HL-60 (cell line): Measurements from ENCODE around the gene PDE4A.
"Not testable (repeated sequence)": the region's sequence is repeated elsewhere in the genome, so short reads cannot be mapped to it uniquely, and the experiment has no call there.

Source experiments
- DNase-seq, 2 experiments: peaks; one replicate each; pipeline ENCODE4 v3.0.0-alpha.2; 2010 to 2020; ENCODE audit warnings: low read depth in 1 of 2, low spot score in 1 of 2
- H3K27ac ChIP-seq: fragments of 250-450 bp; sonication (Bioruptor Pico); replicated peaks from 2 replicates; pipeline ENCODE4 v1.5.1; 2020; ENCODE audit warnings: mild to moderate bottlenecking, moderate library complexity
- H3K27me3 ChIP-seq: fragments of 250-450 bp; sonication (Bioruptor Pico); 2 replicates; pipeline ENCODE4 v1.5.1; 2021; ENCODE audit warnings: mild to moderate bottlenecking, moderate library complexity; ENCODE audit not compliant: insufficient read depth, poor library complexity, severe bottlenecking
- H3K4me3 ChIP-seq: replicated peaks from 2 replicates; pipeline ENCODE4 v1.5.1; 2011; ENCODE audit warnings: mild to moderate bottlenecking, control low read depth, low read length; ENCODE audit not compliant: insufficient read depth
- CTCF ChIP-seq: IDR thresholded peaks from one replicate; pipeline ENCODE4 v1.5.1; 2011; ENCODE audit warnings: low read length, control low read depth, inconsistent platforms; ENCODE audit not compliant: insufficient read depth
- GABPA ChIP-seq: IDR thresholded peaks from 2 replicates; pipeline ENCODE4 v1.6.1; 2012; ENCODE audit warnings: low read depth
- POLR2AphosphoS5 ChIP-seq: IDR thresholded peaks from 2 replicates; pipeline ENCODE4 v1.6.1; 2012; ENCODE audit warnings: low read depth
- REST ChIP-seq: IDR thresholded peaks from 2 replicates; pipeline ENCODE4 v1.6.1; 2012; ENCODE audit warnings: low read depth; ENCODE audit not compliant: insufficient replicate concordance
- SPI1 ChIP-seq: IDR thresholded peaks from 2 replicates; pipeline ENCODE4 v1.6.1; 2012; ENCODE audit warnings: low read depth, mild to moderate bottlenecking, borderline replicate concordance

The PDE4A gene

DNA sequence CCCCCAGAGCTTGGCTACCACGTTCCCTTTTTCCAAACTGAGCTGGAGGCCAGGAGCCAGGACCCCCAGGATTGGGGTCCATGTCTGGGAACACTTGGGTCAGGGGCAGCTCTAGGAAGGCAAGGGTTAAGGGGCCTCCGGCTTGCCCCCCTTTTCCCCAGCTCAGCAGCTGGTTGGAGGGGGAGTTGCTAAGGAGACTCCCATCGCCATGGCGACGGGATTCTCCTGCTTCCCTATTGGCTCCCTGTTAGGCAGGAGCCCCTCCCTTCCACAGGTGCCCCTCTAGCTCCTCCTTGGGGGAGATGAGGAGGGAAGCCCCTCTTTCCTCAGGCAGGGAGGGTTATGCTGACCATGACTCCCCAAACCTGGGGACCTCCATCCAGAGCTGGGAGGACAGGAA is 33.9 kb downstream of the PDE4A start:
- DNase-seq: no peak
- Histone ChIP-seq H3K27ac (no peak overlapping the region), H3K27me3 (peaks cover 11% of the 10 kb centered on the region), H3K4me3 (no peak overlapping the region)
- TF ChIP-seq REST (no peak), POLR2AphosphoS5 (no peak), CTCF (no peak), SPI1 (no peak), GABPA (no peak)

DNA sequence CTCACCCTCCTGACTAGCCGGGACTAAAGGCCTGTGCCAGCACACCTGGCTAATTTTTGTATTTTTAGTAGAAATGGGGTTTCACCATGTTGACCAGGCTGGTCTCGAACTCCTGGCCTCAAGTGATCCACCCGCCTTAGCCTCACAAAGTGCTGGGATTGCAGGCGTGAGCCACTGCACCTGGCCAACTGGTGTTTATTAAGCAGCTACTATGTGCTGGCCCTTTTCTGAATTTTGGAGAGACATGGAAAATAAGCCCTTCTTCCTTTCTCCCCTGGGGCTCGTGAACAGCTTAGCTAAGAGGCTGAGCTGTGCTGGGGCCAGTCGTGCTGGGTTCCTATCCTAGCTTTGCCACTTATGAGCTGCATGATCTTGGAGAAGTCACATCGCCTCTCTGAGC is 38.4 kb downstream of the PDE4A start:
- H3K4me3 ChIP-seq, DNase-seq: not testable (repeated sequence)

DNA sequence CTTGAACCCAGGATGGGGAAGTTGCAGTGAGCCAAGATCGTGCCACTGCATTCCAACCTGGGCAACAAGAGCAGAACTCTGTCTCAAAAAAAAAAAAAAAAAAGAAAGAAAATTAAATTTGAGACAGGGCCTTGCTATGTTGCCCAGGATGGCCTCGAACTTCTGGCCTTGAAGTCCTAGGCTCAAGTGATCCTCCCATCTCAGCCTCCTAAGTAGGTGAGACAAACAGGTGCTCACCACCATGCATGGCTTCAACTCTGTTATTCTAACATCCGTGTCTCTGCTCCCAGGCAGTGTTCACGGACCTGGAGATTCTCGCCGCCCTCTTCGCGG is 40.3 kb downstream of the PDE4A start:
- no peak overlapping the region for H3K27ac ChIP-seq
- H3K4me3 ChIP-seq: no peak overlapping the region
- DNase-seq: no peak
- no peaks in the 10 kb centered on the region for H3K27me3 ChIP-seq
- TF ChIP-seq CTCF (no peak), SPI1 (no peak), GABPA (no peak), POLR2AphosphoS5 (no peak), REST (no peak)

More for the DNA sequence above, 38.4 kb downstream of the PDE4A start:
- not testable (repeated sequence) for H3K27ac ChIP-seq, H3K27me3 ChIP-seq

GRCh38 chr19:10461047-10461949 is 41.0 kb downstream of the PDE4A start:
- TF ChIP-seq SPI1: peak; percentile 51; the same call in 1 of the 2 replicates
- TF ChIP-seq REST: no peak
- H3K4me3 ChIP-seq: peak overlapping the region; percentile 35
- H3K27ac ChIP-seq: no peak overlapping the region
- DNase-seq: peak; percentile 85 to 90
- no peaks in the 10 kb centered on the region for H3K27me3 ChIP-seq

DNA sequence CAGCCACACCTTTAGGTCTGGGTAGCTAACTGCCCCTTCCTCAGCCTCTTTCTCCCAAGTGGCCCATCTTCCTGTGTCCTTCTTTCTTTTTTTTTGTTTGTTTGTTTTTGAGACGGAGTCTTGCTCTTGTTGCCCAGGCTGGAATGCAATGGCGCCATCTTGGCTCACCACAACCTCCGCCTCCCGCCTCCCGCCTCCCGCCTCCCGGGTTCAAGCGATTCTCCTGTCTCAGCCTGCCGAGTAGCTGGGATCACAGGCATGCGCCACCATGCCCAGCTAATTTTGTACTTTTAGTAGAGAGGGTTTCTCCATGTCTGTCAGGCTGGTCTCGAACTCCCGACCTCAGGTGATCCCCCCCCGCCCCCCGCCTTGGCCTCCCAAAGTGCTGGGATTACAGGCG is 41.7 kb downstream of the PDE4A start:
- not testable (repeated sequence) for DNase-seq, H3K27ac ChIP-seq, H3K4me3 ChIP-seq, H3K27me3 ChIP-seq
